Measurements from ENCODE around the gene ADK. TPM values are rescaled to one million over a fixed set of nuclear protein-coding genes. Genes with fewer than 3 reads are reported as not detected.

Gene ADK
- total and polyA plus RNA-seq, 7 donors: 17.8 to 32.3 (median 23.6) TPM

DNA sequence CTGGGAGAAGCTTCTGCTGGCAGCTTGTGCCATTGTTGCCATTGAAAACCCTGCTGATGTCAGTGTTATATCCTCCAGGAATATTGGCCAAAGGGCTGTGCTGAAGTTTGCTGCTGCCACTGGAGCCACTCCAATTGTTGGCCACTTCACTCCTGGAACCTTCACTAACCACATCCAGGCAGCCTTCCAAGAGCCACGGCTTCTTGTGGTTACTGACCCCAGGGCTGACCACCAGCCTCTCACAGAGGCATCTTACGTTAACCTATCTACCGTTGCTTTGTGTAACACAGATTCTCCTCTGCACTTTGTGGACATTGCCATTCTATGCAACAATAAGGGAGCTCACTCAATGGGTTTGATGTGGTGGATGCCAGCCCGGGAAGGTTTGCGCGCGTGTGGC lies 220.7 kb downstream of the ADK start:
- H3K4me1 ChIP-seq: no peaks in the 10 kb centered on the region
- DNase-seq: no peak
- TF ChIP-seq, protein P1, sequence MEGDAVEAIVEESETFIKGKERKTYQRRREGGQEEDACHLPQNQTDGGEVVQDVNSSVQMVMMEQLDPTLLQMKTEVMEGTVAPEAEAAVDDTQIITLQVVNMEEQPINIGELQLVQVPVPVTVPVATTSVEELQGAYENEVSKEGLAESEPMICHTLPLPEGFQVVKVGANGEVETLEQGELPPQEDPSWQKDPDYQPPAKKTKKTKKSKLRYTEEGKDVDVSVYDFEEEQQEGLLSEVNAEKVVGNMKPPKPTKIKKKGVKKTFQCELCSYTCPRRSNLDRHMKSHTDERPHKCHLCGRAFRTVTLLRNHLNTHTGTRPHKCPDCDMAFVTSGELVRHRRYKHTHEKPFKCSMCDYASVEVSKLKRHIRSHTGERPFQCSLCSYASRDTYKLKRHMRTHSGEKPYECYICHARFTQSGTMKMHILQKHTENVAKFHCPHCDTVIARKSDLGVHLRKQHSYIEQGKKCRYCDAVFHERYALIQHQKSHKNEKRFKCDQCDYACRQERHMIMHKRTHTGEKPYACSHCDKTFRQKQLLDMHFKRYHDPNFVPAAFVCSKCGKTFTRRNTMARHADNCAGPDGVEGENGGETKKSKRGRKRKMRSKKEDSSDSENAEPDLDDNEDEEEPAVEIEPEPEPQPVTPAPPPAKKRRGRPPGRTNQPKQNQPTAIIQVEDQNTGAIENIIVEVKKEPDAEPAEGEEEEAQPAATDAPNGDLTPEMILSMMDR (IDR thresholded peaks at IDR 0.05): no peak
- no peaks in the 10 kb centered on the region for H3K27me3 ChIP-seq (ENCODE audit: insufficient read depth in 3 of 3, low read length in 2 of 3)
- WGBS, 3 donors: 87 to 92% (median 88%) methylated on average over 7 of the region's 7 CpGs
- ATAC-seq: no peak
- intact Hi-C loops (cut with DNase I): no loop called here
- H3K4me3 ChIP-seq: no peak overlapping the region
- H3K9me3 ChIP-seq: no peaks in the 10 kb centered on the region
- no peak overlapping the region for H3K27ac ChIP-seq
- no peaks in the 10 kb centered on the region for H3K36me3 ChIP-seq (ENCODE audit: insufficient read depth in 1 of 2, low read depth in 1 of 2)

- Histone ChIP-seq H3K27ac (no peak overlapping the region), H3K4me3 (no peak overlapping the region), H3K27me3 (ENCODE audit: insufficient read depth in 3 of 3, low read length in 2 of 3) (no peaks in the 10 kb centered on the region), H3K9me3 (no peaks in the 10 kb centered on the region), H3K36me3 (ENCODE audit: insufficient read depth in 1 of 2, low read depth in 1 of 2) (no peaks in the 10 kb centered on the region), H3K4me1 (no peaks in the 10 kb centered on the region)
- intact Hi-C loops (cut with DNase I): no loop called here
- TF ChIP-seq, protein P1 (IDR thresholded peaks at IDR 0.05): no peak
- DNase-seq (no peak), ATAC-seq (no peak)
- WGBS, 3 donors: 98 to 100% (median 99%) methylated on average over 1 of the region's 1 CpG
These were observed 222.0 kb downstream of the ADK start for GRCh38 chr10:74373059-74373458.

DNA sequence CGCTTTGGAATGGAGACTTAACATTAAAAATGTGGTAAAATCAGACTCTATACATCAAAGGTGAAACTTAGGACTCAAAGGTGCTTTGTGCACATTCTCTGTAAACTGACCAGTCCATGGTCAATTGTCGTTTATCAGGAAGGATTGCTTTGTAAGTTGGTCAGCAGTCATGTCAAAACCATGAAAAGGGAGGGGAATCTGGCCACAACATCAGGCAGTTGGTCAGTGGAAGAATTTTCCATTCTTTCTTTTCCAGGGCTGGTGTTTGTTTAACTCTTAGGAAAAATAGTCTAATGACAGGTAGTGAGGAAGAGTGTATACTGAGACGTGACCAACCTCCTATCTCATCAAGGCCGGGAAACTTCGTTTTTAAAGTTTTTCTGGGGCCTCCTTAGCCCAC lies 226.5 kb downstream of the ADK start:
- WGBS, 3 donors: 82 to 91% (median 89%) methylated on average over 5 of the region's 5 CpGs
- no peak overlapping the region for H3K4me3 ChIP-seq

GRCh38 chr10:74379474-74379873 lies 228.5 kb downstream of the ADK start:
- no peak for DNase-seq
- H3K27ac ChIP-seq: no peak overlapping the region
- H3K4me1 ChIP-seq: no peaks in the 10 kb centered on the region
- TF ChIP-seq, protein P1 (IDR thresholded peaks at IDR 0.05): no peak
- intact Hi-C loops (cut with DNase I): no loop called here
- no peaks in the 10 kb centered on the region for H3K27me3 ChIP-seq (ENCODE audit: insufficient read depth in 3 of 3, low read length in 2 of 3)
- no peaks in the 10 kb centered on the region for H3K36me3 ChIP-seq (ENCODE audit: insufficient read depth in 1 of 2, low read depth in 1 of 2)
- WGBS, 3 donors: 88 to 93% (median 90%) methylated on average over 3 of the region's 3 CpGs
- no peak overlapping the region for H3K4me3 ChIP-seq
- no peak for ATAC-seq
- H3K9me3 ChIP-seq: no peaks in the 10 kb centered on the region

More for the DNA sequence above, 226.5 kb downstream of the ADK start:
- Histone ChIP-seq H3K9me3 (no peaks in the 10 kb centered on the region), H3K36me3 (ENCODE audit: insufficient read depth in 1 of 2, low read depth in 1 of 2) (no peaks in the 10 kb centered on the region), H3K27ac (no peak overlapping the region), H3K4me1 (no peaks in the 10 kb centered on the region), H3K27me3 (ENCODE audit: insufficient read depth in 3 of 3, low read length in 2 of 3) (no peaks in the 10 kb centered on the region)
- ATAC-seq (no peak), DNase-seq (no peak)
- intact Hi-C loops (cut with DNase I): no loop called here
- TF ChIP-seq, protein P1 (IDR thresholded peaks at IDR 0.05): no peak

DNA sequence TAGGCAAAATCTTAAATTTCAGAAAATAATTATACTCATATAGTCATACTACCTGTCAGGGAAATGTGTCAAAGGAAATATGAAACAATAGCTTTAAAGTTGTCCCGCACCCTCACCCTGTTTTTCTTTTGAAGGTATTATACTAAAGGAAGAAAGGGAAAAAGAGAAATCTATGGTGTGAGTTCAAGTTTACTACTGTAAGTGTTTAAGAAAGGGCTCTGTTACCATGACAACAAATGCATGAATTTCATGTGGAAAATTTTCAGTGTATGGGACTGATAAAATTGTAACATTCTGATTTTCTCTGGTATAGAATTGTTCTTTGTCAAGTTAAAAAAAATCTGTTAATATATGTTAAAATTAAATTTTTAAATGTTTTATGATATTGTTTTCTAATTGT lies 229.8 kb downstream of the ADK start:
- Histone ChIP-seq H3K27me3 (ENCODE audit: insufficient read depth in 3 of 3, low read length in 2 of 3) (no peaks in the 10 kb centered on the region), H3K4me1 (no peaks in the 10 kb centered on the region), H3K36me3 (ENCODE audit: insufficient read depth in 1 of 2, low read depth in 1 of 2) (no peaks in the 10 kb centered on the region), H3K4me3 (no peak overlapping the region), H3K27ac (no peak overlapping the region), H3K9me3 (no peaks in the 10 kb centered on the region)
- WGBS, 3 donors: 88 to 92% (median 90%) methylated on average over 1 of the region's 1 CpG
- no peak for DNase-seq
- ATAC-seq: no peak
- intact Hi-C loops (cut with DNase I): no loop called here
- TF ChIP-seq, protein P1 (IDR thresholded peaks at IDR 0.05): no peak
